HG02840 (cell line): ENCODE results near the gene DBF4B.

Experiments
- ATAC-seq: cut with Tn5 transposase; IDR thresholded peaks from one replicate; pipeline ENCODE4 v1.9.1; 2021; ENCODE audit warnings: mild to moderate bottlenecking, moderate library complexity, moderate number of reproducible peaks; ENCODE audit not compliant: unreplicated experiment, low FRiP score

DBF4B gene

DNA sequence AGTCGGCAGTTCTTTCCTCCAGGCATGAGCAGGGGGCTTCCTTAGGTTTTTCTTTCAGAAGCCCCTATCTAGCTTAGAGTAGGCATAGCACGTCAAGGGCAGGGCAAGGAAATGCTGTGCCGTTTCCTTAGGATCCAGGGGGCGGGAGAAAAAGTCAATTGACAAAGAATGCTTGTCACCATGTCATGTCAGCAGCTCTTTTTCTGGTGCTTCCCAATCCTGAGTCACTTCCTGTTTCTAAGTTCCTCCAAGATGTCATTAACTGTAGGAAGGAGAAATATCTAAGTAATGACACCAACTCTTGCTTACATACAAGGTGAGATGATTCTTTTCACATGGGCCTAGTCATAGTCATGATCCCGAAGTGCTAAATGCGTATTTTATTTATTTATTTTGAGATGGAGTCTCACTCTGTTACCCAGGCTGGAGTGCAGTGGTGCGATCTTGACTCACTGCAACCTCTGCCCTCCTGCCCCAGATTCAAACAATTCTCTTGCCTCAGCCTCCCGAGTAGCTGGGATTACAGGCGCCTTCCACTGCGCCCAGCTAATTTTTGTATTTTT, 86.5 kb downstream of the DBF4B start:
- no peak for ATAC-seq

DNA sequence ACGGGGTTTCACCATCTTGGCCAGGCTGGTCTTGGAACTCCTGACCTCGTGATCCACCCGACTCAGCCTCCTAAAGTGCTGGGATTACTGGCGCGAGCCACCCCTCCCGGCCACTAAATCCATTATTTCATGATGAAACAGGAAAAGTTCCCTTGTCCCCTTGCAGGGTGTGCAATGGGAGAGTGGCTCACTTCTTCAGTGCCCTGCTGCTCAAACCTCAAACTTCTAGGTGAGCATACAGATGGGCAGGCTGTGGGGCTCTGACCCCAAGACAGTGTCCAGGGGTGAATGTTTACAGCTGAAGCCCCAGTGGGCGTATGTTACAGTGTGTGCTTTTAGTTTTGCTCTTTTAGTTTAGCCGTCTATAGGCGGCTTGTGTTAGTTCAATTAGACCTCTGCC, 87.0 kb downstream of the DBF4B start:
- no peak for ATAC-seq

DNA sequence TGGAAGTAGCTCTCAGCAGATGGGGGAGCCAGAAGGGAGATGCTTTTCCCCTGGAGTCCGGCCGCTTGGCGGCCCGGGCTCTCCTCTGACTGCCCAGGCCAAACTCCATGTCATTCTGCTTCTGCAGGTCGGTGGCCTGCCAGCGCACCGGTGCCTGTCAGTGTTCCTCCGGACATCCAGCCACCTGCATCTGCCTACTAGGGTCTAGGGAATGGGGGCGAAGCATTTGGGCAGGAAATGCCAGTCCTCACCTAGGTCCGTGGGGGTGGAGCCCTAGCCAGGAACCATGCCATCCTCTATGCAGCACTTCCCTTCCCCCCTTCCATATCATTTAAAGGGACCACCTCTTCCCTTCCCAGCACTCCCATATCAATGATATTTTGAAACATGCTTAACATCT, 87.5 kb downstream of the DBF4B start:
- no peak for ATAC-seq

DNA sequence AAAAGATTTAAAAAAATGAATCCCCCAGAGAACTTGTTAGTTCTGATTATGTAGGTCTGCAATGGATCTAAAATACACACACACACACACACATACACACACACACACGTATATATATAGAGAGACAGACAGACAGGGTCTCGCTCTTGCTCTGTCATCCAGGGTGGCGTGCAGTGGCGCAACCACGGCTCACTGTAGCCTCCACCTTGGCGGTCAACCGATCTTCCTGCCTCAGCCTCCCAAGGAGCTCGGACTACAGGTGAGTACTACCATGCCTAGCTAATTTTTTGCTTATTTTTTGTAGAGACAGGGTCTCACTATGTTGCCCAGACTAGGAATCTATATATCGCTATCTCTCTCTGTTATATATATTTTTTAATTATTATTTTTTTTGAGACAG, 88.3 kb downstream of the DBF4B start:
- ATAC-seq, result no peak

DNA sequence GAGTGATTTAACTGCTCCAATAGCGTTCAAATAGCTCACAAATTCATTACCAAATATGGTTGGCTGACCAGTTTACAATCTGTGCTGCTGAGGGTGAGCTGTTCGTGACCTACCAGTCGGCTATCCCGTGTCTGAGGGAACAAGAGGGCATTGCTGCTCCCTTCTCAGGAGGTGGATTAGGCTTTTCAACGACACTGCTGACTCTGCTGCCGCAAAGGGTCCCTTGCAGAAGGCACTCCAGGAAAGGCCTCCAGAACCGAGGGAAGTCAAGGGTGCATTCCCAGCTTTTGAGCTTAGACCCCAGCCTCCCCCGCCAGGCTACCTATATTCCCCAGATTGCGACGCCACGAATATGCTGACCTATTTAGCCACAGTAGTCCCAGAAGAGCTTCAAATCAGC, 89.3 kb downstream of the DBF4B start:
- no peak for ATAC-seq

DNA sequence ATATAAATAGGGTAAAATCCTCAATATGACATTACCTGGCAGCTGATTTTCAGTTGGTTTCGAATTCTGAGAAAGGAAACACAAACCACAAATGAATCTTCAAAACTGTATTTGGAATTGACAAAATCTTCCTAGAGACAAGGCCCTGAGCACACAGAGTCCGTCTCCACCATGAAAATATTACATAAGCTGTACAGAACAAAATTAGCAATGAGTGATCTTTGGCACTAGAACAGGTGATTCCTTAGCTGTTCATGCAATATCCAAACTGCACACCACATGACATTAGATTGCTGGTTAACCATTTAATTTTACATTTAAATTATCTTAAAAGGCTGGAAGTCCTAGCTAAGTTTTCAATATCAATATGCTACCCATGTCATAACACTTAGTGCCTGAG, 89.9 kb downstream of the DBF4B start:
- ATAC-seq, result no peak
